Right lobe of liver (tissue), 6 donors: Measurements from ENCODE around the gene ERRFI1. TPM values are rescaled to one million over a fixed set of nuclear protein-coding genes. Genes with fewer than 3 reads are reported as not detected.

ENCODE experiments used
- ATAC-seq, 4 donors: fragments of 200-7000 bp; cut with Tn5 transposase; one replicate each; pipeline ENCODE4 v1.9.1; 2020; ENCODE audit warnings: mild to moderate bottlenecking in 4 of 4, moderate library complexity in 4 of 4
- DNase-seq, 3 donors: peaks; one replicate each; pipeline ENCODE4 v3.0.0-alpha.2; 2020
- H3K27ac ChIP-seq, 3 donors: fragments of 200-600 bp; one replicate each; pipeline ENCODE4 v1.8.0; 2022
- H3K27me3 ChIP-seq, 2 donors: fragments of 200-600 bp; one replicate each; pipeline ENCODE4 v1.8.0; 2022
- H3K36me3 ChIP-seq, 4 donors: fragments of 200-600 bp; sonication (generic) in 1 of 4; one replicate each; pipeline versions ENCODE4 v1.5.1 to v1.8.0; 2017 to 2022; ENCODE audit warnings: control low read depth in 1 of 4
- H3K4me1 ChIP-seq, 4 donors: fragments of 200-600 bp; sonication (generic) in 1 of 4; one replicate each; pipeline versions ENCODE4 v1.5.1 to v1.8.0; 2017 to 2022; ENCODE audit warnings: control low read depth in 1 of 4
- H3K4me3 ChIP-seq, 3 donors: fragments of 200-600 bp; one replicate each; pipeline ENCODE4 v1.8.0; 2022
- H3K9me3 ChIP-seq, 4 donors: fragments of 200-600 bp; sonication (generic) in 1 of 4; one replicate each; pipeline versions ENCODE4 v1.5.1 to v1.8.0; 2017 to 2022; ENCODE audit warnings: control low read depth in 1 of 4
- CTCF ChIP-seq, 4 donors: fragments of 200-600 bp in 3 of 4; fragments of 450-650 bp in 1 of 4; IDR thresholded peaks; one replicate each; pipeline versions ENCODE4 v1.5.1 to v1.8.0; 2016 to 2022; ENCODE audit warnings: antibody characterized with exemption in 4 of 4, mild to moderate bottlenecking in 2 of 4
- POLR2A ChIP-seq: fragments of 450-650 bp; IDR thresholded peaks from one replicate; pipeline ENCODE4 v1.6.1; 2017; ENCODE audit warnings: antibody characterized with exemption, mild to moderate bottlenecking
- WGBS: methylation state at CpG from one replicate; pipeline ENCODE4 v1.1.6; 2018; ENCODE audit warnings: low coverage, low lambda C conversion rate; ENCODE audit not compliant: insufficient coverage; ENCODE audit errors: missing lambda C conversion rate; 5-methylcytosine and 5-hydroxymethylcytosine counted together
- intact Hi-C, 2 donors: fragments of 100-400 bp; cut with DNase I; formaldehyde crosslinking; loops; one replicate each; pipeline versions ENCODE4 v1.11.2 to v1.14.1; 2022
- total RNA-seq, 6 experiments: library from RNA; depleted of rRNA in 2 of 6; stranded (reverse); fragments of >200 nt in 2 of 6; fragmentation: NEBNext Ultra II Directional in 3 of 6; extraction: Animal tissue kit (Norgen Biotek cat#: 25700) in 3 of 6; gene quantifications; one replicate each; pipeline versions ENCODE4 v1.1.0 to v1.2.4, GENCODE V29; 2016 to 2023
- donor health status: DM: no; HTN: yes; CAD: no.
- donor health status: DM: no; HTN: no; CAD: no.
- donor health status: DM: no; HTN: no; CAD: no.
- donor health status: DM: no; HTN: yes; CAD: no.
- donor health status: DM: no; HTN: yes; CAD: no.

ERRFI1 gene
- total RNA-seq, 6 experiments from 2014 or later, result 109 to 539 (median 214) TPM

GRCh38 chr1:8015036-8015808 lies 10.9 kb downstream of the ERRFI1 start:
- Histone ChIP-seq H3K27ac (peak overlapping the region; percentile 2 to 100 (median 37)), H3K27me3 (no peaks in the 10 kb centered on the region), H3K4me3 (no peak overlapping the region), H3K4me1 (peaks cover 0 to 53% (median 12%) of the 10 kb centered on the region in 4 donors), H3K9me3 (no peaks in the 10 kb centered on the region), H3K36me3 (peaks cover 0 to 89% (median 34%) of the 10 kb centered on the region in 4 donors)
- TF ChIP-seq POLR2A (no peak), CTCF (IDR thresholded peaks at IDR 0.05) (peak; percentile 44 to 66 (median 52))
- intact Hi-C loops, result no loop called here
- DNase-seq (peak in 1 of 3 donors; percentile 30), ATAC-seq (peak in 3 of 4 donors; percentile 1 to 8 (median 6))
- WGBS, result 20% methylated on average over 8 of the region's 8 CpGs

GRCh38 chr1:8014381-8014988 lies 11.6 kb downstream of the ERRFI1 start:
- Histone ChIP-seq H3K27me3 (no peaks in the 10 kb centered on the region), H3K4me1 (peaks cover 0 to 45% (median 9%) of the 10 kb centered on the region in 4 donors), H3K9me3 (no peaks in the 10 kb centered on the region), H3K36me3 (peaks cover 0 to 82% (median 36%) of the 10 kb centered on the region in 4 donors), H3K4me3 (no peak overlapping the region), H3K27ac (peak overlapping the region in 2 of 3 donors; percentile 37 to 100)
- intact Hi-C loops, result no loop called here
- peak in 1 of 3 donors; percentile 42 for DNase-seq
- peak in 1 of 4 donors; percentile 0 for ATAC-seq
- WGBS, result 60% methylated on average over 10 of the region's 10 CpGs
- TF ChIP-seq CTCF (IDR thresholded peaks at IDR 0.05), result no peak
- no peak for TF ChIP-seq POLR2A

GRCh38 chr1:8013800-8014199 lies 12.3 kb downstream of the ERRFI1 start:
- WGBS, result 62% methylated on average over 6 of the region's 6 CpGs
- Histone ChIP-seq H3K9me3 (no peaks in the 10 kb centered on the region), H3K36me3 (peaks cover 0 to 76% (median 36%) of the 10 kb centered on the region in 4 donors), H3K27ac (no peak overlapping the region), H3K4me1 (peaks cover 0 to 39% (median 6%) of the 10 kb centered on the region in 4 donors), H3K4me3 (no peak overlapping the region), H3K27me3 (no peaks in the 10 kb centered on the region)
- TF ChIP-seq POLR2A (no peak), CTCF (IDR thresholded peaks at IDR 0.05) (no peak)
- peak in 1 of 3 donors; percentile 49 for DNase-seq
- ATAC-seq, result peak; percentile 0 to 15 (median 0)
- intact Hi-C loops, result no loop called here

- Histone ChIP-seq H3K4me1 (peaks cover 0 to 35% (median 6%) of the 10 kb centered on the region in 4 donors), H3K4me3 (no peak overlapping the region), H3K27ac (peak overlapping the region in 1 of 3 donors; percentile 3), H3K36me3 (peaks cover 0 to 74% (median 36%) of the 10 kb centered on the region in 4 donors), H3K9me3 (no peaks in the 10 kb centered on the region), H3K27me3 (no peaks in the 10 kb centered on the region)
- WGBS, result 76% methylated on average over 11 of the region's 11 CpGs
- TF ChIP-seq POLR2A (no peak), CTCF (IDR thresholded peaks at IDR 0.05) (no peak)
- DNase-seq, result peak in 1 of 3 donors; percentile 58
- intact Hi-C loops, result no loop called here
- ATAC-seq, result peak; percentile 0 to 43 (median 4)
Measured at GRCh38 chr1:8013399-8013798, 12.7 kb downstream of the ERRFI1 start.
